GM21529 (cell line): ENCODE measurements around the gene TNFAIP8.

ENCODE experiments used
- ATAC-seq: cut with Tn5 transposase; IDR thresholded peaks from one replicate; pipeline ENCODE4 v1.9.1; 2021; ENCODE audit not compliant: unreplicated experiment

TNFAIP8 gene

DNA sequence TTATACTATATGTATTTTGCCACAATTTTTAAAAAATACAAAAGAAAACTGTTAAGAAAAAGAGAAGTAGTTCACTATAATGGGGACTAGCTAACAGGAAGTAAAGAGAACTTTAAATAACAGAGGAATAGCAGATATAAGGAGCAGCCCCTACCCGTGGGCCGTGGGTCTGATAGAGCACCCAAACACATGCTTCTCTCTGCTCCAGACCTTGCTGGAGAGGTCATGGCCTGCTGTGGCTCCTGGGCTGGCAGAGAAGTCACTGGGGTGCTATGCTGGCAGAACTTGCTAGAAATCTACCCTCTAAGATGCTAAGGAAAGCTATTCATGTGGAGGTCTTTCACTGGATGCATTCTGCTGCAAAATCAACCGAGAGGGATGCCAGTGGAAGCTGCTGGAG, 10.0 kb upstream of the TNFAIP8 start:
- ATAC-seq: no peak

DNA sequence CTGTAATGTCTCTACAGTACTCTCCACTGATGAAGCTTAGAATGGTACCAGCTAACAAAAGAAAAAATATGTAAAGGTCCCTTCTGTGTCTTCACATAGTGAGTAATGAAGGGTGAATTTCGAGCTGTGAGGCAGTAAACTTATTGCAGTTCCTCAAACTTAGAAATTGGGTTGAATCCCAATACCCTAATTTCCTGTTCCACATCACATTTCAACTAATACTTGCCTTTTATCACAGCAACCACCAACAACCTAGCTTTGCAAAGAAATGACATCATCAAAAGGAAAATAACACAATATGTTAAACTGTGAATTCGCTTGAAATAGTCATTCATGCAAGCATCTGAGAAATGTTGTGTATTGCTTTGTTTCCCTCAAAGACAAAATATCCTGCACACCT, 9.4 kb upstream of the TNFAIP8 start:
- no peak for ATAC-seq

DNA sequence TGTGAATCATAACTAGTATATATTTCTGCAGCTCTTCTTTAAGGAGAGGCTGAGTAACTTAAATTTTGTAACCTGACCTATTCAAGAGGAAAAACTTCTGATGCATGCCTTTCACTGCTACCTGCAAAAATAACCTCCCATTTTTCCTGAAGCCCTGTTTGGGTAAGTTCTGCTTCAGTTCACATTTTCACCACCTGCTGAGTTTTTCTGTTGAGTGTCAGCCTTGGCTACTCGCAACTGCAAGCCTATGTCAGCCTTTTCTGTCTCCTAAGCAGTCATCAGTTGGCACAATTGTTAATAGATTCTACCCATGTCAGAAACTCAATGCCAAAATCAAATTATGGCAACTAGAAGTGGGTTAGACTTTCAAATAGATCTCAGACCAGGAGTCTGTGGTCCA, 8.2 kb upstream of the TNFAIP8 start:
- ATAC-seq: no peak

DNA sequence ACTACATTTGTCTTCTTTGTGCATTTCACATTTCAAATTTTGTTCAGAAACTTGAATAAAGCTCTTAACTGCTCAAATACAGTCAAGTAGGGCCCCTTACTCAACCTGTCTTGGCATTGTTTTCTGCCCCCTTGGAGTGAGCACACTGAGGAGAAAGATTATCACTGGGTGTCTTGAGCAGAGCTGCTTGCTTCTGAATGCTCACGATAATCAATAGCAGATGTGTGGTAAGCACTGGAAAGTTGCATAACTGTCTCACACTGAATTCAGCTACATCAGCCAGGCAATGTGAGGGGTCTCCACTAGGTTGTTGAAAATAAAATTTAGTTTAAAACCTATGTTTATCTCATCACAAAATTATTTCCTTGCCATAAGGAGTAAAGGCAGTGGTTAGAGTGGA, 7.8 kb upstream of the TNFAIP8 start:
- ATAC-seq: no peak

DNA sequence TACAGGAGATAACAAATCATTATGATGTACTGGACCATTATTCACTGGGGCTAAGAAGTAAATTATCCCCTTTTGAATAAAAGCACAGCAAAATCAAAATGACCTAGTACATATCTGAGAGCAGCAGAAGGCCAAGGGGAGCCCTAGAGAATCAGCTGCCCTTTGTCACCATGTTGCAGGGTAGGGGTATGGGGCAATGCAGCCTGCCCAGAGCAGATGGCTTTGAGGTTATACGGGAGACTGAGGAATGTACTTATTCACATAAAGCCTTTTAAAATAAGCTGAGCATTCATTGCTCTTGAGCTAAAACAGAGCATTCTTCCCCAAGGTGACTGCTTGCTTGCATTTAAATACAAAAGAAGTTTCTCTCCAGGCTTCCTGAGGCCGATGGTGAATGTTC, 2.6 kb upstream of the TNFAIP8 start:
- no peak for ATAC-seq

DNA sequence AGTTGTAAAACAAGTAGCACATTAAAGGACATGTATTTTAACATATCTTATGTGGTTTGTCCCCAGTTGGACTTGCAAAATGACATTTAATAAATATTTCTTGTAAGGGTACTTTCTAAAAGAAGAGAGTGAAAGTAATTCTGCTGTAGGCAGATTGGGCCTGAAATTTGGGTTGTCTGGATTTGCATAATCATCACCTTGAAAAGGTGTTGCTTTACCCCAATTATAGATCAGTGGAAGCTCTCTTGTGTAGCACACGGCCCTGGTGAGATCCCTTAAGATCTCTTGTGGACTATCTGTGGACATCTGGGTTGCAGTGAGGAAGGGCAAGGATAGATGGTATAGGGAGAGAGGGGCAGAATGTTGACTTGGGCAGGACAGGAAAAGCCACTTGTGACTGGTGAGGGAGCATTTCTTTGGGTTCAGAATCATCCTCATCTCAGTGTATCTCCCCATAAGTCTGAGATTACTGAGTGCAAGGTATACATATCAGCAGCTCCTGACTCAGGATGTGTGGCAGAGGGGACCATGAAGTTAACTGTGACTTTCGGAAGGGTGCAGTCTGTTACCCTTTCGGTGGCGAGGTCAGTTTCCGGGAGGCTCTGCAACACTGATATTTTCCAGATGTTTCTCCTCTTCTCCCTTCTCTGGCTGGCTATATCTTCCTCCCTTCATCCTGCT, 2.0 kb upstream of the TNFAIP8 start:
- ATAC-seq: peak; percentile 63

DNA sequence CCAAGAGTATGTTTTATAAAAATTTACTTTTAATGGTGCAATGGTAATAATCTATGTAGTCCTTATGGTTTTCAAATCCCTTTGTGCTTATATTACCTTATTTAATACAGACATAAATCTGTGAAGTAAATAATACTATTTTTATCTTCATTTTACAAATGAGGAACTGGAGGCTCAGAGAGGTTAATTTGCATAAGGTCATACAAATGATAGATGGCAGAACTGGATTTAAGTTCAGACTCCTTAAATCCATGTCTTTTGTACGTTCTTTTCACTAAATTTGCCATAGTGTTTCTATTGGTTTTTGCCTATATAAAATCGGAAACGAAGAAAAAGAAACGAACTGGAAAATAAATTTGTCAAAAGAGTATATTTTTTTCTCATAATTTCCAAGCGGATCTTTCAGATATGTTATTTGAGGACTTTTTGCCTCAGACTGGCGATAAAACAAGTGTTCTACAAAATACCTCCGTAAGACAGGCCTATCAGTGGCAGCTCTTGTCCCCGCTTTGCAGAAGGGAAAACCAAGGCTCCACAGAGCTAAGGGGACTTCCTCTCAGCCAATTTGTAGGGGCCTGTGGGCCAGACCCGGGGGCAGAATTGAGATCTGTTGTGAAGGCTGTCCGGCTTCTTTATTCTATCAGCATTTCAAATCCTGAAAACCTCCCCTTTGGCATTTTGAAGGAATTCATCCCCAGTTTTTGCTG, 1.1 kb upstream of the TNFAIP8 start:
- no peak for ATAC-seq

DNA sequence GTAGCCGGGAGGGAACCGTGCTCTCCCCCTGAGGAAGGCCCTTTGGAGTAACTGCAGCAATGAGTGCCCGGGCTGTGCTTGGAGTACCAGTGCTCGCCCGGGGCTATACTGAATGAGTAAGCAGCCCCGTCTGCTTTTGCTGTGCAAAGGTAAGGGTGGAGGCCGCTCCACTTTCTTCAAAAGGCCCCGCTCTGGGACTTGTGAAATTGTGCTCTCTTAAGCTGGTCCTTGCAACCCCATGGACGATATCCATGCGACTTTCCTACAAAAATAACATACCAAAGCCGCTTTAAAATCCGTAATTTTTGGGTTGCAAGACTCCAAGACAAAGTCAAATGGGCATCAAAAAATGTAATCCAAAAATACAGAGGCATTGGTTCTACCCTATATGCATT, 578 bp upstream of the TNFAIP8 start:
- peak; percentile 23 for ATAC-seq

DNA sequence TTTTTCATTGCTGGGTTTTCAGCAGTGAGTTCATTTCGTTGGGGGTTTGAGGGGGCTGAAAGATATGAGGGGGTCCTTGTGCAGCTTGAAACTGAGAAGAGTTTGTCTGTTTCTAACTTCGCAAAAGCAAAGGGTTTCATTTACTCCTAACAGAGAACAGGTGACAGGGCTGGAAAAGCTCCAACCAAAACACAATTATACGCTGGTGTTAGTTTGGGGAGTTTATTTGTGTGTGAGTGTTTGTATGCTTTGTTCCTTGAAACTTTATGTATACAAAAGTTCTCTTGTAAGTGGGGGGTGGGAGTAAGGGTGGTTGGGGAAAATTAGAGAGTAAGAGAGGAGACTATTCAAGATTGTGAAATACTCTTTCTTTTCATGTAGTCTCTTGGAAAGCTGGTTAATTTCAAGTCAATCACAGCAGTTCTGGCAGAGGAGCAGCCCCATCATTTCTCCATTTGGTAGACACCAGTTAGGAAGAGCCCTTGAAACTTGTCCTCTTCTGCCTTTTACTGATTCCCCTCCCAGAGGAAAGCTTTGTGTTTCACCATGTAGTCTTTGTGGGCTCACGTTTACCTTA, 881 bp downstream of the TNFAIP8 start:
- no peak for ATAC-seq

DNA sequence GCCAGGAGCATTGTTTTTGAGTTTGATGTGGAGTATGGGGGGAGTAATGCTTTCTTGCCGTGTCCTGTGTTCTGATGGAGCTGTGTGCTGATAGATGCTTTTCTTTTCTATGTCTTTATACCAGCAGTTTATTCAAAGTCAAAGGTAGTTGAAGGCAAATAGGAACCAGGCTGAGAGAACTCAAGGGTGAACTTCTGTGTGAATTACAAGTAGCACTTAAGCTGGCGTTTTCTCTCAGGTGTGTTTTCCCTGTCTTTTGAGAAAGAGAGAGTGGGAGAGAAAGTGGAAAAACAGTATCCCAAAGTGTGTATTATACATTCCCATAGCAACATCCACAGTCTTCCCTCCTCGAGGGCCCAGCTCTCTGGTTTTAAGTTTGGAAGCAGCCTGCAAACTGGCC, 1.5 kb downstream of the TNFAIP8 start:
- no peak for ATAC-seq

DNA sequence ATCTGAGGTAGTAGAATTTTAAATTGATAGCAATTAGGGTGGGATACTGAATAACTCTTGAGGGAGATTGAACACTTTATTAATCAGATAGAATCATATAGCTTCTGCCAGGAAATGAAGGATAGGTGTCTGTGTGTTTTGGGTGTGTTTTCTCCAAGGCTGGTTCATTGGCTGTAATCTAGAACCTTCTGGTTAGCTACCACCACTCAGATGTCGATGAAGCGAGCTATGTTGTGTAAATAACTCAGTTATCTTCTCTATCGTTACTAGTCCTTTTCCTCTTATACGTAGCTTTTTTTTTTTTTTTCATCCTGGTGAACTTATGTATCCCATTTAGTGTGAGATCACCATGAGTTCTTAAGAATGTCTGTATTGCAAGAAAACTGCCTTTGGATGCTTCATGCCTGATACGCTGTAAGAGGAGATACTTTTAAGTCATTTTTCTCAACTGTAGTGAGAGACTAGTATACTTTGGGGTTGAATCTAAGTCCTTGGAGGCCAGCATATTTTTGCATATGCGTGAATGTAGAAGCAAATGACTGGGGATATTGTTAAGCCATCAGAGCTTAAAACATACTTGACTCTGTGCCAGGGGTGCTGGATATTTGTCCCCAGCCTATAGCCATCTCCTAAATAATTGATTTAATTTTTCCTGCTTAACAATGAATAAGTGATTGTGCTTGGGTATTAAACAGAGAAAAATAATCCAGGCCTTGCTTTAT, 2.1 kb downstream of the TNFAIP8 start:
- ATAC-seq: no peak

DNA sequence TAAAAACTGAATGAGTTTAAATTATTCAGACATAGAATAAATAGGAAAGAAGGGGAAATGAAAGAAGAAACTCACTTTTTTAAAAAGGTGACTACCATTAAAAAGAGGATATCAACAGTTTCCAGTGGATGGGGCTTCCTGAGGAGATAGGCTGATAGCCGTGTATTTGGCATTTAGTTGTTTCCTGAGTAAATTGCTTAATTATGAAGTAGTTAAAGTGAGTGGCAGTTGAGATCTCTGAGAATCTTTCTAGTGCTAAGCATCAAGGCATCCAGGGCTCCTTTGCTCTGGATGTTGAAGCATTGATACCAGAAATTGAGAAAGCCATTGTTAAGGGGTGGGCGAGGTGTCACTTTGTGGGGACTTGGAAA, 2.7 kb downstream of the TNFAIP8 start:
- ATAC-seq: no peak

DNA sequence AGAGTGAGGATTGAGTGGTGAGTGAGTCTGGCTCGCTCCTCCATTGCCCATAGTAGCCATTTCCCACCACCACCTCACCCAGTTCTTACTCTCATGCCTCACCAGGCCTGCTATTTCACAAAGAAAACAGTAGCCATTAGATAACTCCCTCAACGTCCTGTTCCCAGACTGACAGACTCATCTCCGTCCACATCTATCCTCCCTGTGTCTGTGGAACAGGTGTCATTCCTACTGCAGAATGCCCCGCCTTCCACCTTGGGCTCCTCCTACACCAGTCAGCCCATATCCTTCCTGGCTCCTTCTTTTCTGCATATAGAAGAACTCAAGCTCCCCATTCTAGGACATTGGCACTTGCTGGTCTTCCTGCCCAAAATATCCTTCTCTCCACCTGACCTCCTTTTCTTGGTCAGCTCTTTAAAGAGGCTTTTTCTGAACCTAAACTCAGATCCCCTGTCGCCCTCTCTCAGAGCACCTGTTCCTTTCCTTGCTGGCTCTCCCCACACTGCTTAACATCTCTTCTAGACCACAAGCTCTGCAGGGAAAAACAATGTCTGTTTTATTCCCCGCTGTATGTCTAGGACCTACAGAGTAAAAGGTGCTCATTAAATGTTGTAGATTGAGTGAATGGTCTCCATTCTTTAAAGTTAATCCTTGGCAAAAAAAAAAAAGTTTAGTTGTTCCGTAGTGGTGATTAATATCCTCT, 3.2 kb downstream of the TNFAIP8 start:
- ATAC-seq: no peak

DNA sequence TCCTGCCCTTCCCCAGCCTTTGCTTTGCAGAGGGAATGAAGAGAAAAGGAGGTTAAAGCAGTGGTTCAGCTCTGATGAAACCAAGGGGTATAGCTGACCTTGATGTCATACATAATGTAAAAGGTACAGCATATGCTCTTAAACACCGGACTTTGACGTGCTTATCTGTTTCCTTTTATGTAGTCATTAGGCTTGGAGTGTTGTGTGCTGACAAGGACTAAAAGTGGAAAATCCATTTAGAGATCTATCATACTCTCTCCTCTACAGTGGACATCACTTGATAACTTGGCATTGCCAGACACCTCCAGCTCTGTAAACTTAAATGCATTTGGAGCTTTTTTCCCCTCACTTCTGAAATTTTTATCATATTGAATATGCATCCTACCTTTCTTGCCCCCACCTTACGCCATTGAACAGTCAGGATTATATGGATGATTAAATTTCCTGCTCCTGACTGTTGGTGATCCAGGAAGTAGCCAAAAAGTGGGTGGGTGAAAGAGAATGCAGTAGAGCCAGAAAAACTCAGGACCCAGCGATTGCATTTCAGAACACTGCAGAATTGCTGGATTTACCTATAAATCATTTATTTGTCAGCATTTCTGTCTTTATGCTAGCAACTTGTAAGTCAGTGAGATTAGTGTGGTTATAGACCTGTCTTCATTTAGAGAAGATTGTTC, 4.1 kb downstream of the TNFAIP8 start:
- no peak for ATAC-seq

DNA sequence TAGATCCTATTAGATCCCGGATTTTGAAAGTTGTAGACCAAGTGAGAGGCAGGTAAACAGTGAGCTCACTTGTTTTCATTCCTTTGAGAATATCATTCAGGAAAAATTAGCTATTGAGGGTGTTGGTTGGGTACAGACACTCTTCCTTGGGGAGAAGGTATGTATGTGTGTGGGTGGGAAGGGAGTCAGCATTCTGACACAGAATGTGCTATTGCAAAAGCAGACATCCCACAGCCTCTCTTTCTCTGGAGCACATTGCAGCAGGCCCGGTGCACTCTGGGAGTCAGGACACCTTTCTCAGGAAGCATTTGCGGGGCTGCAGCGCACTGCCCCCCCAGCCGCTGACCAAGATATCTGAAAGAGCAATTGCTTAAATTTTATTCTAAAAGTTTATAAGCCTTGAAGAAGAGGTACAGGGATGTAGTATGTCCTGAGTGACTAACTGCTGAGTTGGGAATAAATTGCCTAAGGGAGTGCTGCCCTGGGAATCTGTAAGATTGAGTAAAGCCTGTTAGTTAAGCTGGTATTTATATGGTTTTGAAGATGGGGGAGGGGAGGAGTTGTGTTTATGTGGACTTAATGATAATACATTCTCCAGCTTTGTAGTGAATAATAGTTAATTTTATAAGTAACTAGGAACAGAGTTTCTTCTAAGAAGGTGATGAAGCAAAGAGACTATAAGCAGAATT, 5.2 kb downstream of the TNFAIP8 start:
- no peak for ATAC-seq

DNA sequence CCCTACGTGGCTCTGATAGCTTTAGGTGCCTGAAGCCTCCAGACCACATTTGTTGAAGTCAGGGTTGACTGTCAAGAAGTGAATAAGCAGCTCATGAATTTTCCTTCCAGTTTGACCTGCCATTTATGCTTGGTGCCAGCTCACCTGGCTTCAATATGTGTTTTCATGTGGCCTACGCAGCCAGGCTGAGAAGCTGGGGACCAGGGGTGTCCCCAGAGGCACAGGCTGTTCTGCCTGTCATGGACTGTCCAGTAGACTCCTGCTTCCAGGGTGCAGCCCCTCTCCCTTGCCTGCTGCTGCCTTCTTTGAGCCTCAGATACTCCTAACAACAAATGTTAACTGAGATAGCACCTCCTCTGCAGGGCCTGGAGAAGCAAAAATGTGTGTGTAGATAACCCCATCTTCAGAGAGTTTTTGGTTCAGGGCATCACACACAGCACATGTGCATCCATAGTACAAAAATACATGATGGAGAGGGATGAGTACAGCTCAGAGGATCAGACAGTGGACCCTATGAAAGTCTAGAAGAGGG, 5.8 kb downstream of the TNFAIP8 start:
- ATAC-seq: no peak

DNA sequence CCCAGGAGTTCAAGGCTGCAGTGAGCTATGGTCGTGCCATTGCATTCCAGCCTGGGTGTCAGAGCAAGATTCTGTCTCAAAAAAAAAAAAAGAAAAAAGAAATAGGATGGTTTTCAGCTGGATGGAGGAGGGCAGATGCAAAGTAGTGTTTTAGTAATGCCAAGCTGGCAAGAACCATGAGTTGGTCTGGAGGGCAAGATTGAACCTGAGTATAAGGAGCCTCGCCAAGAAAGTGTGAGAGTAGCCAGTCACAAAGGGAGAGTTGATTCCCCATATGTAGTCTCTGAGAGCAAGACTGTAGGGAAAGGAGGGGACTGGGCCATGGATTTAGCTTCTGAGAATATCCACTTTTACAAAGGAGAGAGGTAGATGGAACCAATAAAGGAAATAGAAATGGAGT, 6.9 kb downstream of the TNFAIP8 start:
- ATAC-seq: no peak

DNA sequence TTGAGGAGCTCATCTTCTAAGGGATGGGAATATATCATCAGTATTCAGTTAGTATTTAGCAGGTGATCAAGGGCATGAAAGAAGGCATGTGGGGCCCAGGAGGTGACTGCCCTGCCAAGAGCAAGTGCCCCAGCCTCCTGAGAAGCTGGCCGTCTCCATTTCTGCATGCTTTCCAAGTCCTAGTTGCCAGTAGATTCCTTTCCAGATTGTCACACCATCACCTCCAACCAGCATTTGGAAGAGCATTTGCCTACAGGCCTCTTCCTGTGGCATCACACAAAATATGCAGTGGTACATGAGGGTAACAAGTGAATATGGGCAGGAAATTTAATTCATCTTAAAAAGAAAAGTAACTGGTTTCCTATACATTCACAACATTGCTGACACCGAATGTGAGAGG, 7.5 kb downstream of the TNFAIP8 start:
- no peak for ATAC-seq

DNA sequence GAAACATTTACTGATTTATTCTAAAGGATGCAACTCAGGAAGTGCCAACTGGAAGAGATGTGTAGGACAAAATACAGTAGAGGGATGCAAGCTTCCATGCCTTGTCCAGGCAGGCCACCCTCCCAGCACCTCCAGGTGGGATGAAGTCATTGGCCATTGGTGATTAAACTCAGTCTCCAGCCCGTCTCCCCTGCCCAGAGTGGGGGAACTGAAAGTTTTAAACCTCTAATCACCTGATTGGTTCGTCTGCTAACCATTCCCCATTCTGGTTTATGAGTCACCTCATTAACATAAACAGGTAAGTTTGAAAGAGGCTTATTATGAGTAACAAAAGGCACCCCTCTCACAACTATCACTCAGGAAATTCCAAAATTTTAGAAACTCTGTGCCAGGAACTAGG, 8.1 kb downstream of the TNFAIP8 start:
- peak; percentile 19 for ATAC-seq
